Panc1 (cell line): ENCODE results near the gene TRABD2A.

ENCODE experiments used
- SIN3A ChIP-seq: IDR thresholded peaks from 2 replicates; pipeline ENCODE4 v1.6.1; 2012; ENCODE audit warnings: low read depth, mild to moderate bottlenecking, low read length, moderate library complexity, borderline replicate concordance; ENCODE audit not compliant: insufficient read depth
- TF ChIP-seq, protein P1 (sequence below): fragments of 450-650 bp; IDR thresholded peaks from 2 replicates; pipeline ENCODE4 v1.5.1; 2017; ENCODE audit warnings: mild to moderate bottlenecking

GRCh38 chr2:84854850-84855249 lies 26.0 kb downstream of the TRABD2A start:
- no peak for TF ChIP-seq SIN3A
- TF ChIP-seq, protein P1, sequence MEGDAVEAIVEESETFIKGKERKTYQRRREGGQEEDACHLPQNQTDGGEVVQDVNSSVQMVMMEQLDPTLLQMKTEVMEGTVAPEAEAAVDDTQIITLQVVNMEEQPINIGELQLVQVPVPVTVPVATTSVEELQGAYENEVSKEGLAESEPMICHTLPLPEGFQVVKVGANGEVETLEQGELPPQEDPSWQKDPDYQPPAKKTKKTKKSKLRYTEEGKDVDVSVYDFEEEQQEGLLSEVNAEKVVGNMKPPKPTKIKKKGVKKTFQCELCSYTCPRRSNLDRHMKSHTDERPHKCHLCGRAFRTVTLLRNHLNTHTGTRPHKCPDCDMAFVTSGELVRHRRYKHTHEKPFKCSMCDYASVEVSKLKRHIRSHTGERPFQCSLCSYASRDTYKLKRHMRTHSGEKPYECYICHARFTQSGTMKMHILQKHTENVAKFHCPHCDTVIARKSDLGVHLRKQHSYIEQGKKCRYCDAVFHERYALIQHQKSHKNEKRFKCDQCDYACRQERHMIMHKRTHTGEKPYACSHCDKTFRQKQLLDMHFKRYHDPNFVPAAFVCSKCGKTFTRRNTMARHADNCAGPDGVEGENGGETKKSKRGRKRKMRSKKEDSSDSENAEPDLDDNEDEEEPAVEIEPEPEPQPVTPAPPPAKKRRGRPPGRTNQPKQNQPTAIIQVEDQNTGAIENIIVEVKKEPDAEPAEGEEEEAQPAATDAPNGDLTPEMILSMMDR, result no peak
